K562 (cell line): ENCODE measurements around the gene DDX39A. TPM values are rescaled to one million over a fixed set of nuclear protein-coding genes. Genes with fewer than 3 reads are reported as not detected.

Source experiments
- ATF1 ChIP-seq, 2 experiments: fragments of 450-650 bp in 1 of 2; IDR thresholded peaks; 2 replicates each; pipeline ENCODE4 v1.6.1; 2016; ENCODE audit warnings: missing compliant biosample characterization in 1 of 2, missing genetic modification characterization in 1 of 2
- BRD9 ChIP-seq: fragments of 450-650 bp; IDR thresholded peaks from 2 replicates; pipeline ENCODE4 v1.6.1; 2018; ENCODE audit warnings: low read depth; ENCODE audit not compliant: partially characterized antibody
- FOXK2 ChIP-seq, 2 experiments: fragments of 450-650 bp; IDR thresholded peaks in 1 of 2; conservative IDR thresholded peaks in 1 of 2; 2 replicates each; pipeline ENCODE4 v1.6.1; 2016; ENCODE audit warnings: low read depth in 2 of 2, mild to moderate bottlenecking in 1 of 2
- ILK ChIP-seq: fragments of 450-650 bp; IDR thresholded peaks from 2 replicates; pipeline ENCODE4 v1.6.1; 2016; ENCODE audit warnings: missing genetic modification characterization, low read depth, mild to moderate bottlenecking, missing compliant biosample characterization, moderate library complexity, borderline replicate concordance
- LCOR ChIP-seq: sonication (generic); formaldehyde crosslinking; IDR thresholded peaks from 2 replicates; pipeline ENCODE4 v1.8.0; 2022; ENCODE audit warnings: mild to moderate bottlenecking, missing genetic modification reagents
- MEF2A ChIP-seq: IDR thresholded peaks from 2 replicates; pipeline ENCODE4 v1.6.1; 2011; ENCODE audit warnings: low read depth, mild to moderate bottlenecking, low read length, moderate library complexity; ENCODE audit not compliant: control insufficient read depth
- NCOA4 ChIP-seq: fragments of 450-650 bp; IDR thresholded peaks from 2 replicates; pipeline ENCODE4 v1.6.1; 2018; ENCODE audit warnings: mild to moderate bottlenecking; ENCODE audit not compliant: partially characterized antibody
- PHF20 ChIP-seq: fragments of 450-650 bp; IDR thresholded peaks from 2 replicates; pipeline ENCODE4 v1.6.1; 2018; ENCODE audit not compliant: partially characterized antibody
- POLR2AphosphoS5 ChIP-seq: IDR thresholded peaks from 2 replicates; pipeline ENCODE4 v1.6.1; 2011; ENCODE audit warnings: mild to moderate bottlenecking, low read depth, low read length, moderate library complexity; ENCODE audit not compliant: control insufficient read depth, insufficient read depth
- POLR2B ChIP-seq: fragments of 450-650 bp; IDR thresholded peaks from 2 replicates; pipeline ENCODE4 v1.6.1; 2018; ENCODE audit warnings: low read depth; ENCODE audit not compliant: partially characterized antibody
- POLR2H ChIP-seq: IDR thresholded peaks from 2 replicates; pipeline ENCODE4 v1.6.1; 2016; ENCODE audit warnings: missing genetic modification characterization, low read depth, mild to moderate bottlenecking, control low read depth, missing compliant biosample characterization, moderate library complexity
- SMARCE1 ChIP-seq: fragments of 450-650 bp; IDR thresholded peaks from 2 replicates; pipeline ENCODE4 v1.7.1; 2016; ENCODE audit warnings: mild to moderate bottlenecking
- TAF15 ChIP-seq: fragments of 200-400 bp; formaldehyde crosslinking; IDR thresholded peaks from 2 replicates; pipeline ENCODE4 v1.6.1; 2017; ENCODE audit warnings: mild to moderate bottlenecking, low read depth, low read length, moderate library complexity
- TEAD4 ChIP-seq, 2 experiments: sonication (generic) in 1 of 2; formaldehyde crosslinking in 1 of 2; IDR thresholded peaks; 2 replicates each; pipeline versions ENCODE4 v1.6.1 to v1.8.0; 2012 to 2022; ENCODE audit warnings: borderline replicate concordance in 1 of 2, inconsistent platforms in 1 of 2, low read length in 1 of 2, mild to moderate bottlenecking in 1 of 2, missing genetic modification reagents in 1 of 2
- ZBTB7A ChIP-seq: IDR thresholded peaks from 2 replicates; pipeline ENCODE4 v1.6.1; 2011; ENCODE audit warnings: low read depth, mild to moderate bottlenecking, low read length, moderate library complexity, borderline replicate concordance; ENCODE audit not compliant: control insufficient read depth
- ZNF24 ChIP-seq: fragments of 450-650 bp; IDR thresholded peaks from 2 replicates; pipeline ENCODE4 v1.6.1; 2016
- ZNF431 ChIP-seq: sonication (generic); formaldehyde crosslinking; IDR thresholded peaks from 2 replicates; pipeline ENCODE4 v1.8.0; 2022; ENCODE audit warnings: mild to moderate bottlenecking, missing genetic modification reagents
- ZNF668 ChIP-seq: fragments of 250-450 bp; sonication (Bioruptor Pico); IDR thresholded peaks from 2 replicates; pipeline ENCODE4 v1.8.0; 2022; ENCODE audit warnings: mild to moderate bottlenecking, inconsistent platforms
- ZNF696 ChIP-seq: fragments of 250-450 bp; sonication (Bioruptor Pico); conservative IDR thresholded peaks from 2 replicates; pipeline ENCODE4 v1.4.0; 2020; ENCODE audit warnings: mild to moderate bottlenecking, moderate library complexity
- ZNF766 ChIP-seq: fragments of 200-800 bp; sonication (Bioruptor generic); conservative IDR thresholded peaks from 2 replicates; pipeline ENCODE4 v1.6.1; 2016; ENCODE audit warnings: missing genetic modification characterization, missing compliant biosample characterization
- polyA plus RNA-seq, 8 experiments: library from polyadenylated mRNA; depleted of rRNA in 4 of 8; stranded (reverse) in 5 of 8; unstranded in 3 of 8; fragments of >200 nt; fragmentation: Nextera tagmentation in 2 of 8; fragmentation: Illumina TruSeq in 1 of 8; extraction: Ambion mirVana in 2 of 8; extraction: Trizol in 1 of 8; gene quantifications; 2 replicates each; pipeline versions ENCODE4 v1.2.1 to v1.2.3, GENCODE V29; 2011 to 2014; ENCODE audit warnings: inconsistent platforms in 1 of 8, missing spikeins in 1 of 8
- total RNA-seq, 7 experiments: library from RNA; depleted of rRNA in 6 of 7; stranded (reverse); fragments of >200 nt in 6 of 7; fragmentation: Illumina TruSeq in 2 of 7; extraction: Trizol in 2 of 7; gene quantifications; 2 replicates each; pipeline versions ENCODE4 v1.2.1 to v1.2.3, GENCODE V29; 2011 to 2021; ENCODE audit warnings: low replicate concordance in 1 of 7
- TF ChIP-seq, protein P1 (sequence below): fragments of 250-450 bp; sonication (Bioruptor Pico); IDR thresholded peaks from 2 replicates; pipeline ENCODE4 v1.4.0; 2020

DDX39A gene
- total and polyA plus RNA-seq, 9 of the 15 experiments (the other 6 are each of a cell fraction or from before 2014, with no cell fraction given) = 90.3 to 250 (median 188) TPM

DNA sequence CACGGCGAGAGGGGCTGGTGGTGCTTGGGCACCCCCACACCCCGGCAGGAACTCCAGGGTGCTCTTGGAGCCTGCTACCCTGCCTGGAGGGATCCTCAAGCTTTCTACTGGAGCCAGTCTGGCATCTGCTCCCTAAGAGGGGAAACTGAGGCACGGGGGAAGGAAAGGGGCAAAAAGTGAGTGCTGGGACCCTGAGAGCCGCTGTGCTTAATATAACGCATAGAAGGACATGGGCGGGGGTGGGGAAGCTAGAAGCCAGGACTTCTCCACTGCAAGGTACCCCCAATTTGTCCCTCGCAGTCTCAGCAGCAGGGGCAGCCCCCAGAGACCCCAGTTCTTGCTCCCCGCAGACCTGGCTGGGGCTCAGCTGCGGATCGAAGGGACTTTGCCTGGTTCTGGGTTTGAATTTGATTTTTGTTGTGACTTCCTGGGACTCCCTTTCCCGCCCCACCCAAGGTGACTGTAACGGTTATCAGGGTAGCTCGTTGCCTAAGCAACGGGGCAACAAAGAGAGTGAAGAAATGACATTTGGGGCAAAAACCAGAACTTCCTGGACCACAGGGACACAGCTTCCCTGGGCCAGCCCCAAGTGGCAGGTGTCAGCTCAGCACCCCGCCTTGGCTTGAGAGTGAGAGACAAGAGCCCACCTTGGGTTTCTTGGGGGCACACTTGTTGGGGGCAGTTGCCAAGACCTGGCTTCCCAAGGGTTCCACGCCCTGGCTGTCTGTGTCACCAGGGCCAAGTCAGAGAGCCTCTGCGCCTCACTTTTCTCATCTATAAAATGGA, 37.3 kb downstream of the DDX39A start (continued):
- TF ChIP-seq BRD9 = no peak
- TF ChIP-seq LCOR (CRISPR knock-in tag) = peak; percentile 74; the same call in 1 of the 2 replicates
- TF ChIP-seq, protein P1, sequence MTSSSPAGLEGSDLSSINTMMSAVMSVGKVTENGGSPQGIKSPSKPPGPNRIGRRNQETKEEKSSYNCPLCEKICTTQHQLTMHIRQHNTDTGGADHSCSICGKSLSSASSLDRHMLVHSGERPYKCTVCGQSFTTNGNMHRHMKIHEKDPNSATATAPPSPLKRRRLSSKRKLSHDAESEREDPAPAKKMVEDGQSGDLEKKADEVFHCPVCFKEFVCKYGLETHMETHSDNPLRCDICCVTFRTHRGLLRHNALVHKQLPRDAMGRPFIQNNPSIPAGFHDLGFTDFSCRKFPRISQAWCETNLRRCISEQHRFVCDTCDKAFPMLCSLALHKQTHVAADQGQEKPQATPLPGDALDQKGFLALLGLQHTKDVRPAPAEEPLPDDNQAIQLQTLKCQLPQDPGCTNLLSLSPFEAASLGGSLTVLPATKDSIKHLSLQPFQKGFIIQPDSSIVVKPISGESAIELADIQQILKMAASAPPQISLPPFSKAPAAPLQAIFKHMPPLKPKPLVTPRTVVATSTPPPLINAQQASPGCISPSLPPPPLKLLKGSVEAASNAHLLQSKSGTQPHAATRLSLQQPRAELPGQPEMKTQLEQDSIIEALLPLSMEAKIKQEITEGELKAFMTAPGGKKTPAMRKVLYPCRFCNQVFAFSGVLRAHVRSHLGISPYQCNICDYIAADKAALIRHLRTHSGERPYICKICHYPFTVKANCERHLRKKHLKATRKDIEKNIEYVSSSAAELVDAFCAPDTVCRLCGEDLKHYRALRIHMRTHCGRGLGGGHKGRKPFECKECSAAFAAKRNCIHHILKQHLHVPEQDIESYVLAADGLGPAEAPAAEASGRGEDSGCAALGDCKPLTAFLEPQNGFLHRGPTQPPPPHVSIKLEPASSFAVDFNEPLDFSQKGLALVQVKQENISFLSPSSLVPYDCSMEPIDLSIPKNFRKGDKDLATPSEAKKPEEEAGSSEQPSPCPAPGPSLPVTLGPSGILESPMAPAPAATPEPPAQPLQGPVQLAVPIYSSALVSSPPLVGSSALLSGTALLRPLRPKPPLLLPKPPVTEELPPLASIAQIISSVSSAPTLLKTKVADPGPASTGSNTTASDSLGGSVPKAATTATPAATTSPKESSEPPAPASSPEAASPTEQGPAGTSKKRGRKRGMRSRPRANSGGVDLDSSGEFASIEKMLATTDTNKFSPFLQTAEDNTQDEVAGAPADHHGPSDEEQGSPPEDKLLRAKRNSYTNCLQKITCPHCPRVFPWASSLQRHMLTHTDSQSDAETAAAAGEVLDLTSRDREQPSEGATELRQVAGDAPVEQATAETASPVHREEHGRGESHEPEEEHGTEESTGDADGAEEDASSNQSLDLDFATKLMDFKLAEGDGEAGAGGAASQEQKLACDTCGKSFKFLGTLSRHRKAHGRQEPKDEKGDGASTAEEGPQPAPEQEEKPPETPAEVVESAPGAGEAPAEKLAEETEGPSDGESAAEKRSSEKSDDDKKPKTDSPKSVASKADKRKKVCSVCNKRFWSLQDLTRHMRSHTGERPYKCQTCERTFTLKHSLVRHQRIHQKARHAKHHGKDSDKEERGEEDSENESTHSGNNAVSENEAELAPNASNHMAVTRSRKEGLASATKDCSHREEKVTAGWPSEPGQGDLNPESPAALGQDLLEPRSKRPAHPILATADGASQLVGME (CRISPR knock-in tag) = no peak
- TF ChIP-seq FOXK2 (conservative IDR thresholded peaks at IDR 0.05 in 1 of 2, IDR thresholded peaks at IDR 0.05 in 1 of 2; ENCODE audit: low read depth in 2 of 2) = no peak
- TF ChIP-seq POLR2H (tag) = no peak
- no peak for TF ChIP-seq ZNF431 (CRISPR knock-in tag)
- peak; percentile 3 for TF ChIP-seq POLR2B
- no peak for TF ChIP-seq ATF1 (CRISPR knock-in tag; IDR thresholded peaks at IDR 0.05)
- no peak; the same call in 1 of the 2 replicates for TF ChIP-seq ATF1 (tag; IDR thresholded peaks at IDR 0.05)
- no peak for TF ChIP-seq SMARCE1
- no peak for TF ChIP-seq NCOA4
- TF ChIP-seq ZNF766 (CRISPR knock-in tag) = 0 out of 2 replicates have a peak, but pooled peaks have one; percentile 39
- no peak for TF ChIP-seq MEF2A
- no peak for TF ChIP-seq ILK (tag)
- peak; percentile 9; the same call in 1 of the 2 replicates for TF ChIP-seq TEAD4 (IDR thresholded peaks at IDR 0.05; ENCODE audit: low read length)
- TF ChIP-seq TEAD4 (CRISPR knock-in tag; IDR thresholded peaks at IDR 0.05; ENCODE audit: borderline replicate concordance) = no peak
- TF ChIP-seq ZBTB7A = no peak
- TF ChIP-seq ZNF24 = peak; percentile 97
- no peak for TF ChIP-seq ZNF696 (CRISPR knock-in tag)
- TF ChIP-seq ZNF668 = no peak
- peak; percentile 64 for TF ChIP-seq POLR2AphosphoS5
- TF ChIP-seq TAF15 = no peak
- peak; percentile 39 for TF ChIP-seq PHF20
